HuH-7.5 (cell line): ENCODE measurements around the gene ERBB4.

ENCODE experiments used
- DNase-seq: peaks from one replicate; pipeline ENCODE4 v3.0.0; 2011; ENCODE audit warnings: low spot score

ERBB4 gene

DNA sequence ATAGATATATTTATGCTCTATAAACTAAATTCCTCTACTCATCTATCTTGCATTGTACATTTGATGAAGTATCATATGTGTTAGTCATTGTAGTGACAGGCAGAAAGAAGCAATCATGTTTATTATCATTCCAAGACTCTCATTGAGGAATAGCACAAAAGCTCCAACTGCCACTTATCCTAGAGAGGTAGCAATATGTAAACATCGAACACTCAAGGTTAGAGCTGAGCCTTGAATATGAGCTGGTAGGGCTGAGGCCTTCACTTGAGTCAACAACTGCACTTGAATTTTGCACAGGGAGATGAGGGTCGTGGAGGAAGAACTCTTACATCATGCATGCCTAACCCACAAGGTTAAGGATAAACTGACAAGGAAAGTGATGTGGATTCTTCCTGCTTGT is 1081.3 kb downstream of the ERBB4 start:
- DNase-seq: no peak

DNA sequence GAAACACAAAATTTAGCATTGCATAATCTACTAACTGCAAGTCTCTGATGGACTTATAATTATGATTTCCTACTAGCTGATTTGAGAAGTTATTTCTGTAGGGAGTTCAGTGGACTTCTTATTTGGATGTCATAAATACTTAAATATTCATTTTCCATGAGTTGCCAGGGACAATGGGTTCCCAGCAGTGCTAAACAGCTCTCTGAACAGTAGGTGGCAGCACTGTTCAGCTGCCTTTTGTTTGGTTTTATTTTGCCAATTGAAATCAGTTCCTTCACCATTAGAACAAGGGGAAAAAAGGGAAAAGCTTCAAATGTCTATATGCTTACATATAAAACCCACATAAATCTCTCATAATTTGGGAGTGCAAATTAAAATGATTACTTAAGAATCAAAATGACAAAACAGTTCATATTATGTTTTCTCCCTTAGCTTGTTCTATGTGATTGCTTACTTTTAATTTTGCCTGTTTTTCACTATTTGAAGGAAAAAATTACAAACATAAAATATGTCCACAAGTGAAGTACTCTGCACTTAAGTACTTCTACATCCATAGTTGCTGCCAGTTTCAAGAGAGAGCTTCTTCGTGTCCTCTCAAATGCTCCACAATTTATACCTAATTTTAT is 1083.3 kb downstream of the ERBB4 start:
- peak; percentile 9 for DNase-seq

DNA sequence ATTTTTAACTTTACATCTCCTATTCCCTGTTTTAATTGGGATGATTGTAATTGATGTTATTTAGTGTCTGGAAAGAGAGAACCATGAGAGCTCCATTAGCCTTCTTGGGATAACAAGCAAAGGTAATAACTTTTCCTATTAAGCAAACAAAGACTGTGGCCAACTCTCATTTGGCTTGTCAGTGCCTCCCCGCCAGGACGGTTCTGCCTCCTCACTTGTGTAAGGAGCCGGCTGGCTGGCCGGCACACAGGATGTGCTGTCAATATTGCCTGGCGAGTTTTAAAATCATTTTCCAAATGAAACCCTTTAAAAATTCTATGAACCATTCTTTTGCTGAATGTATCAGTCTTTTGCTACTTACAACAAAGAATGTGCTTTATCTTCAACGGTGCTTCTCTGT is 1083.9 kb downstream of the ERBB4 start:
- DNase-seq: no peak

DNA sequence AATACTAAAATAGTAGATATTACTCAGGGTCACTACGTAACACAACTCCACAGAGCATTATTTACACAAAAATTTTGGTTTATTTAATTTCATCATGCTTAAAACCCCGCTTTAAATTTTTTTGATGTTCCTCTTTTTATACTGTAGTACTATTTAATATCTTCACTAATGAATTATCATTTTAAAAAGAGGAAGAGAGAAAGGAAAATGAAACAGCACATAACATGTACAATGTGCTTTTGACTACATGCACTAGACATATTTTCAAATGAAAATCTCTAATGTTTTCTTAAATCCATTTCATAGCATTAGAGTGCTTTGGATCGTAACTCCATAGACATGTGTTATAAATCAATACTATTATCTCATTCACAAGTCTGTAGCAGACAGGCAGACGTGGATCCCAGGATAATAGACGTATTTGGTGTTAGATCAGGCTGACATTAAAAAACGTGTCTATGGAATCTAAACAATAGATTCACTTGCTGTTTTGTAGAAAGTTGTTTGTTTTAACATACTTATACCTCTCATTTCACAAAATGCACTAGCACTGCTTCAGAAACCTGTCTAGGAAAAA is 1085.2 kb downstream of the ERBB4 start:
- no peak for DNase-seq

DNA sequence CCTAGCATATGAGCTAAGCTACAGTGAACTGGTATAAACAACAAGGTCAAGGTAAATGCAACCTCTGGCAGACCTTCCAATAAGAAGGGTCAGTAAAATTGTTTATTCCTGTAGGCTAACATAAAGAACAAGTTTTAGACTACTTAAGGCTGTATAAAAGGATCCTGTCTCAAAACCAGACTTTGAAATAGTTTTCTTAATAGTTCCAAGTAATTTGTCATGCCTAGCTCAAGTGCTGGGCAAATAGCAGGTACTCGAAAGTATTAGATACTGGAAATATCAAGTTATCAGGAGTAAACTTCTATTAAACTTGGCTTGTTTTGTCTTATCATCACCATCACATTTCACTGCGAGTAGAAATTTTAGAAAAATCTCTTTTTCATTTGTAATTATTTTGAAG is 1087.0 kb downstream of the ERBB4 start:
- DNase-seq: no peak

DNA sequence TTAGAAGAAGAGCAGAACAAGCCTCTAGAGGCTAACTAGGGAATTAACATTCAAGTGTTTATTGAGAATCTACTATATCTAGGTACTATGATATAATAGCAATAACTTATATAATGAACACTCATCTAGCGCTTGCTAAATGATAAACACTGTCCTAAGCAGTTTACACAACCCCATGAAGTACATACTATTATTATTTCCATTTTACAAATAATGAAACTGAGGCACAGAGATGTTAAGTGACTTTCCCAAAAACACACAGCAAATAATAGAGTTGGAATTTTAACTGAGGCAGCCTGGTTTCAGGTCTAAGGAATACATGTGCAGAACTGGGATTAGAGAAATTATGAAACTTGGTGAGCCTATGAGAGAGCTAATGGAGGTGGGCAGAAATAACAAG is 1088.8 kb downstream of the ERBB4 start:
- no peak for DNase-seq

DNA sequence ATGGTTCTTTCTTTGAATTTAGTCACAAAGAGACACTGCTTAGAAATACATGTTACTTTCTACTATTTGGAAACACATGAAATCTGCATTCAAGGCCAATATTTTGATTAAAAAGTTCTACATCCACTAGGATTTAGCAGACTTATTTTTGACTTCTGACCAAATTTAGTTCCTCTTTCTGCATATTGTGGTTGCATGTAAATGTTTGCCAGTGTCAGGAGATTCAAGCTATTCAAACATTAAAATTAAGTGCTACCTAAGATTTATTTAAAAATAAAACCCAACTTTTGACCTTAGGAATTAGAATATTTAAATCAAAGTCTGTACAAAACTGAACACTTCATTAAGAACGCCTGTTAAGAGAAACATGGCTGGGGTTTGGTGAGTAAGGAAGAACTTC is 1091.1 kb downstream of the ERBB4 start:
- DNase-seq: no peak

DNA sequence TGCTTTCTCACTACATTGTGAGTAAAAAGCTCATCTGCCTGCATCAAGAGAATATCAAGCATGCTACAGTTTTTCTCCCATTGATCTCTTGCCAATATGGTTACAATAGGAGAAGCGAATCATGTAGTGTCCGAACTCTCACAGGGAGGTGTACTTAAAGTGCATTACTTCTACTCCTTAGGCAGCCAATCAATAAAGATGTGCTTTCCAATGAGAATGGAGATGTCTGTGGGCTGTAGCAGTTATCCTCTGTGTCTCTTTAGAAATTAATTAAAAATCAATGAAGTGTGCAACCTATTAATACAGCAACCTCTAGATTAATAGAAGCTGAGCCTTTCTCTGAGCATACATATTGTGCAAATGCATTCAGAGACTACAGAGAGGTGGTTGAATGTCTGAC is 1098.5 kb downstream of the ERBB4 start:
- DNase-seq: no peak

DNA sequence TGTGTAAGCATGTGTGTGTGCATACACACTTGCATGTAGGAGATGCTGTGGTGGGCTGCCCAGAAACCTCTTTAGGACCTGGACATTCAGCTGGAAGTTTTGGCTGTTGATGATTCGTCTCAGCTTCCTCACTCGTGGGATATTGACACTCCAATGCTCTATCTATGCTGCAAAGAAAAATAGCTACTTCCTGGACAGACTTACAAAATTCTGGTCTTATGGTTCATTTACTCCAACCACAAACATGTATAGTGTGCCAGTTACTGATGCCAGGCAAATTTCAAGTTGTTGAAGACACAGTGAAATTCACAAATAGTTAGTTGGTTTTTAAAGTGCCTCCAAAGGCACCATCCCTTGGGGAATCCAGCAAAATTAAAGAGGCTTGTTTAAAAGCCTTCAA is 1099.6 kb downstream of the ERBB4 start:
- no peak for DNase-seq

DNA sequence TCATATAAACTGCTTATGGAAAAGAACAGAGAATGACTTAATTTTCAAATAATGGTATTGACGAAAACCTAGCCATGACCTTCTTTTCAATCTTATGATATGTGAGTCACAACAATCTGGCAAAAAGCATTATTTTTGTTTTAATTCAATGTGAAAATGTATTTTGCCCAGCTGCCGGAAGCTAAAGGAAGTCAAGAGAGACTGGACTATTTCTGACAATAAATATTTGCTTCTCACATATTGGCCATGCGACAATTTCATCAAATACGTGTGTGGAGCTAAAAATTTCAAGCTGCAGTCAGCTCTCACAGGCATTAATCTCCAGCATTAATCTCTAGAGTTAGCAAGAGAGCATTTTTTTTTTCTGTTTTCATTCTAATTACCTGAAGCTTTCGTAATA is 1101.2 kb downstream of the ERBB4 start:
- no peak for DNase-seq

DNA sequence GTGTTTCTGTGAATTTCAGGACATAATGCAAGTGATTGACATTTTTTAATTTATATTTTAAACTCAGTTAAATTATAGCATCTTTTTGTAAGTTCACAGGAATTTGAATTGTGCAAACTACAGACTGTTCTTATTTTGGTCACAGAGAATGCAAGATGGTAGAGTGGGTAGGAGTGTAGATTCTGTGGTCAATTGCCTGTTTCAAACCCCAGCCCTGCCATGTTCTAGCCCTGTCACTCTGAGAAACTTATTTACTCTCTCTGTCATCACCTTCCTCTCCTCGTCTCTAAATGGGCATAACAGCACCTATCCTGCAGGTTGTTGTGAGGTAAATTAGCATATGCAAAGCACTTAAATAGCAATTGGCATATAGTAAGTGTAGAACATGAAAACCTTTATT is 1102.4 kb downstream of the ERBB4 start:
- no peak for DNase-seq

DNA sequence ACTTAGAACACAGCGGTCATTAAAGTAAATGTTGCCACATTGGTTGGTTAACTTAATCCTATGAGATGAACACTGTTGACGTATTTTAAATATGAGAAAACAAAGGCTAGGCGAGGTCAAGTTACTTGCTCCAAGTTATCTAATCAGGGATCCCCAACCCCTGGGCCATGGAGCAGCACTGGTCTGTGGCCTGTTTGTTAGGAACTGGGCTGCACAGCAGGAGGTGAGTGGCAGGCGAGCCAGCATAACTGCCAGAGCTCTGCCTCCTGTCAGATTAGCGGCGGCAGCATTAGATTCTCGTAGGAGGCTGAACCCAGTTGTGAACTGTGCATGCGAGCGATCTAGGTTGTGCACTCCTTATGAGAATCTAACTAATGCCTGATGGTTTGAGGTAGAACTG is 1103.3 kb downstream of the ERBB4 start:
- no peak for DNase-seq

DNA sequence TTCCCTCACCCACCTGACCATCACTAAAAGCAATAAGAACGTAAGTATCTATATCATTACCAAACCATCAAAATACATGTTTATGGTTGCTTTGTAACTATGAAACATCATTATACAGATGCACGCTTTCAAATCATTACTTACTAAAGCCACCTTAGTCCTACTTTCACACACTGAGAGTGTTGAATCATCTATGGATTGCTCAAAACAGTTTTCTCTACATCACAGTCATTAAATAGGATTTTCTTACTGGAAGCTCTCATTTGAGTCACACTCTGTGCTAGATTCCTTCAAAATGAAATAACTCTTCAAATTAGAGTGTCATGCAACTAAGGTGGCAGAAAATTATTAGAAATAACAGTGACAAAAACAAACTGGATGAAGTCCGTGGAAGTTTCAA is 1103.8 kb downstream of the ERBB4 start:
- DNase-seq: no peak

DNA sequence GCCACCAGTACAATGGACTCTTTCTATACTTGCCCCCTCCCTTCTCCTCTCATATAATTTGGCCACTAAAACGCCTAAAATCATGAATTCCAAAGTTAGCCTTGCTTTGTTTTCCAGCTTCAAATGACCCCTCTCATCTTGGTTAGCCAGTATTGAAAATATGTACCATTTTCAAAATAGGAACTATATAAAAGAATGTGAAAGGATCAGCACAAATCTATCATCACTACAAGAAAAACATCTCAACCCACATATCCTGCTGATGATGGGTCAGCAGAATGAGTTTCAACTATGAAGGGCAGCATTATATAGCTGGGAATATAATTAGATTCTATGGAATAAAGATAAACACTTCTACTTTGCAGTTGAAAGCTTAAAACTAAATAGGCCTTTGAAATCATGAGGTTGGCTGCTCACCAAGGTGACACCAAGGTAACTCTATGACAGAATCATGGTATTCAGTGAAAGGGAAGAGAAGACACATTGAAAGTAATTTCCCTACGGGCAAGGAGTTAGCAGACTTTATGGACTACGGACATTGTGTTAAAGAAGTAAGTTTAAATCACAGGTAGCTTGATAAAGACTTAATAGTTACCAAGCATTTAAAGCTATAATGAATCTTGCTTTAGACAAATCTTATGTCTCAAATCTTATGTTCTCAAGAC is 1109.2 kb downstream of the ERBB4 start:
- no peak for DNase-seq

DNA sequence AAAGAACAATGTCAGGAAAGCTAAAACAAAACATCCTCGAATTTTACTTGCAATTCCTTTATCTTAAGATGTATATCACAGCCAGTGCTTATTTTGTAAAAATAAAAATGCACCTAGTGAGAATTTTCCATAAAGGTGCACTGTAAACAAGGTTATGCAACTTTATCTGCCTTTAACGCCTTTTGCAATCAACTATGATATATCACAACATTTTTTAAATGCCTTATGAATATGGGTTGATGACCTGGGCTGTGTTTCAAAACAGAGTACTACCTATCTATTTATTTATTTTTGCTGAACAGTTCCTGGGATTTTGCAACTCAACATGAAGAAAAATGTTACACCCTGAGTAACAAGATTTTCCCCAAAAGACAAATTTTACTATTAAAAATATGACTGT is 1112.4 kb downstream of the ERBB4 start:
- no peak for DNase-seq

DNA sequence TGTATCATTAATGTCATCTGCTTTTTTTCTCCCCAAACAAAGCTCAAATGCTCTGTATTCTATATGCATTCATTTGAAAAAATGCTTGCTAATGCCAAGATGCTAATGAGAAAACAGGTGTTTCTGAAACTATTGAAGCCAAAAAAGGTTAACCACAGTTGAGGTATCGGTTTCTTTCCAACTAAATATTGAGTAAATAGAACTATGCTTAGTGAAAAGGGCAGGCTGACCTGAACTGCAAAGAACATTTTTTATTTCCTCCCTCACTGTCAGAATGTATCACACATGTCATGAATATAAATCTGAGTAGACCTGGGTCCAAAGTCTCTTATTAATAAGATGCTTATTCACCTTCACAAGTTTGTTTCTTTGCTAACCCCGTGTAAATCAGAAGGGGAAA is 1115.6 kb downstream of the ERBB4 start:
- no peak for DNase-seq

DNA sequence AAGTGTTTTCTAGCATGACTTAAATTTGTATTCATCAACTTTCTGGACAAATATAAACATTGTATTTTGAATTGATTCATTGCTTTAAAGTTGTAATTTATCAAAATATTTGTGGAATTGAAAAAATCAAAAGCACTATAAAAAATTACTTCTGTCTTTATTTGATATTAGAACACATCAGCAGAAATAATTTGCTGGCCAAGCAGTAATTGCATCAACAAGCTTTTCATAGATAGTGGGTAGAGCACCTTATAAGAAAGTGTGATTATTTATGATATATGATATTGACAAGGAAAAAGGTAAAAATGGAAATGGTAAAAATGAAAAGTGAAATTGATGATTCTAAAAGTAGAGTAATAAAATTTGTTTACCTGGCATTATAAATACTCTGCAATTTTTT is 1121.1 kb downstream of the ERBB4 start:
- DNase-seq: no peak

DNA sequence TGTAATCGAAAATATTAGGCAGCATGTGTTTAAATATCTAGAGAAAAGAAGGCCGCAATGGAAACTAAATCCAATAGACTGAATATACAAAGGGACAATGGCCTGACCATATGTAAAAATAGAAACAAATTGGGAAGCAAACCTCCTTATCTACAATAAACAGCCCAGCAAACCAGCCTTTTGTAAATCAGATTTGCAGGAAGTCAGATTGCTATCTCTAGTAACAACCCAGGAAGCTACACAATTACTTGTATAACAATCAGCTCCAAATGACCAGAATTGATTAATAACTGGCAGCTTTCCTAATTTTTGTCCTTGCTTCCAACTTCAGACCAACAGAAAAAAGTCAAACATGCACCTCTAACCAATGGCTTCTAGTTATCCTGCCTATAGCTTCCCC is 1122.2 kb downstream of the ERBB4 start:
- DNase-seq: no peak

DNA sequence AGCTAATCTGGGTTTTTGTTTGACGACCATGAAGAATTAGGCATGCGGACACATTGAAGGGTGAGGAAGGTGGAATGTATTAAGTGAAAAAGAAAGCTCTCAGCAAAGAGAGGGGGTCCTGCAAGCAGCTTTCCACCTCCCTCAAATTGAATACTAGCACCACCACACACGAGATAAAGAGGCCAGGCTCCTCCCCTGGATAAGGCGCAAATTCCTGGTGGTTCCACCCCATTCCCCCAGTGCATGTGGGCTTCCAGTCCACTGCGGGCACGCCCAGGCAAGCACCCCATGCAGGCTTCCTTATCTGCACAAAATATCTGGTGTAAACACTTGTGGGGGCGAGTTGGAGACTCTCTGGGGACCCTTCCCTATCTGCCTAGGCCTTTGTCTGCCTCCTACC is 1124.9 kb downstream of the ERBB4 start:
- DNase-seq: no peak

DNA sequence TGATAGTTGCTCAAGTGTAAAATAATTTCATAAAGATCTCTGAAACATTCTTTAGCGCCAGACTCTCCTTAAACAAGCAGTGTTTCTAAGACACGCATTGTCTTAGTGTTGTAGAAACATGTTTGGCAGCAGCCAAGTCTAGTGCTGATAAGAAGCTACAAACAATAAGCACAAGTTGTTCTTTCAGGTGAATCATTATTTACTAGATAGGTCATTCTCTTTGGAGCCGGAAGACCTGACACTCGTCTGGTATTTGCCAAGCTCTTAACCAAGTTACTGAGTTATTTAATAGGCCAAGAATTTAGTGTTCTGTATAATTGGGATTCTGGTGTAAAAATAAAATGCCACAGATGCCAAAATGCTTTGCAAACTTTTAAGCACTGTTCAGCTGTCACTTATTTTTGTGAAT is 1130.1 kb downstream of the ERBB4 start:
- peak; percentile 9 for DNase-seq

DNA sequence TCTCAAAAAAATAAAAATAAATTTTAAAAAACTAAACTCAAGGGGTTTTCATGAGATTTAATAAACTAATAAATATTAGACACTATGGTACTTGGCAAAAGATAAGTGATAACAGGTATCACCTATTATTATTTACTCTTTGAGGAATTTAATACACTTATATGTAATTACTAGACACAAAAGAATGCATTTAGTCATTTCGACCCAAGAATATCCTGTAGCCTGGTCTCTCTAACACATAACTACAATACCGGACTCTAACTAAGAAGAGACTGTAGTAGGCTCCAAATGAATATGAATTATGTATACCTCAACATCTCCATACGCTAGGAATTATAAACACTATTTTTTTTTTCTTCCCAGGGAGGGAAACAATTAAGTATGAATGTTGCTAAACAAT is 1131.5 kb downstream of the ERBB4 start:
- no peak for DNase-seq

DNA sequence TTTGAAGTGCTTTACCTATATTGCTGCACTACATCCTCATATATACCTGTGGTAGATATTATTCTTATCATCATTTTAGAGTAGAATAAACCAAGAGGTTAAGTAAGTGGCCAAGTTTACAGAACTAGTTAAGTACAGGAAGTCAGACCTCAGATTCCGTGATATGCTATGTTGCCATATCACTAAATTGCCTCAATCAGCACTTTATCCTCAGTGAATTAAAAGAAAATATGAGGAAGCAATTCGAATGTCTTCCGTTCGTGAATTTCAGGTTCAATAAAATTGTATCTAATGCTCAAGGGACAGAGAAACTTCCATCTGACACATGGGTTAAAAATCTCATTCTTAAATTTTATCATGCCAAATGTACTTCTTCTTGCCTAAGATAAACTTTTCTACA is 1133.6 kb downstream of the ERBB4 start:
- DNase-seq: no peak

DNA sequence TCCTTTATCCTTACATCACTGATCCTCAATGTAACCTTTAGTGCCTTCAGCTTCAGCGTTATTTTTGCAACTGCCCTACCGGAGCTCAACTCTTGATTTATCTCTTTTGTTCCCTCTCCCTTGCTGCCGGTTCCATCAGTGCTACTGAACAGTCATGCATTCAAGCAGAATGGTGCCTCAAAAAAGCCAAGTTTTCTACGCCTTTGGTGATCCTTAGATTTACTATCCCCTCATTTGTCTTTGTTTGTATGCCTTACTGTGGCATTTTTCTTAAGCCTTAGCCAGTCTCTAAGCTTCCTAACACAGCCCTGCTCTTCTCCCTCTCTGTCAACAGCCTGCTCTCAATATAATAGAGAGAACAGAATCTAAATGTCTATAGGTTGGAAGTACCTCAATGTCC is 1134.5 kb downstream of the ERBB4 start:
- no peak for DNase-seq

DNA sequence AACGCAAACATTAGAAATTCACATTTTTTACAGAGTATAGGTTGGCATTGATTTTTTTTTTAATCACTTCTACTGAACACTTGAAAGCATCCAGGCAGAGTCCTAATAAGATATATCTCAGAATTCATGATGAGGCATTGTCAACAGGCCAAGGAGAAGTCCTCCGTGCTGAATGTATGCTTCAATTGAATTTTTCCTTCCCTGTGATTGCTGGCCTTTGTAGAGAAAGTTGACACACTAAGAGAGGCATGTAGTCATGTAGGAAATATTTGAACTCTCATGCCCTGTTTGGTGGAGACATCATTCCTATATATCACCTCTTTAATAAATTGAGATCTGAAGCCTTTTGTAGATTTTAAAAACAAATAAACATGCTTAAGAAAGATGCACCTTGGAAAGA is 1137.3 kb downstream of the ERBB4 start:
- no peak for DNase-seq
